PC-3 (cell line): Measurements from ENCODE around the gene PUM2. TPM values are rescaled to one million over a fixed set of nuclear protein-coding genes. Genes with fewer than 3 reads are reported as not detected.

ENCODE experiments used
- ATAC-seq: fragments of 200-7000 bp; cut with Tn5 transposase; 2 replicates; pipeline ENCODE4 v1.9.1; 2020; ENCODE audit warnings: mild to moderate bottlenecking, moderate library complexity
- BruUV-seq: library from RNA; stranded (reverse); fragments of 400-500 nt; replicated peaks from 2 replicates; lab custom pipeline; 2021; lab: Mats Ljungman, UMichigan
- CTCF ChIA-PET: fragments of 300-600 bp; sonication (Branson Sonifier 250); formaldehyde crosslinking; loops from one replicate; lab custom pipeline; 2022; ENCODE audit warnings: antibody characterized with exemption; lab: Charles Lee
- POLR2A ChIA-PET: fragments of 300-600 bp; sonication (Branson Sonifier 250); formaldehyde crosslinking; loops from one replicate; lab custom pipeline; 2022; ENCODE audit warnings: antibody characterized with exemption; ENCODE audit not compliant: unreplicated experiment; lab: Charles Lee
- DNase-seq: peaks from one replicate; pipeline ENCODE4 v3.0.0-alpha.2; 2015
- H2AFZ ChIP-seq: fragments of 300-600 bp; sonication (generic); 2 replicates; pipeline ENCODE4 v1.6.0; 2016; ENCODE audit warnings: antibody characterized with exemption, low read length
- H3F3A ChIP-seq: fragments of 300-600 bp; sonication (generic); one replicate; pipeline ENCODE4 v1.6.0; 2017; ENCODE audit warnings: antibody characterized with exemption, low read length, control low read depth, mild to moderate bottlenecking; ENCODE audit not compliant: unreplicated experiment
- H3K27ac ChIP-seq: fragments of 300-600 bp; sonication (generic); 2 replicates; pipeline ENCODE4 v1.5.1; 2016; ENCODE audit warnings: mild to moderate bottlenecking, low read length
- H3K27me3 ChIP-seq: fragments of 300-600 bp; sonication (generic); 2 replicates; pipeline ENCODE4 v1.6.1; 2016; ENCODE audit warnings: low read length, mixed read lengths
- H3K36me3 ChIP-seq: fragments of 300-600 bp; sonication (generic); 2 replicates; pipeline ENCODE4 v1.6.1; 2016; ENCODE audit warnings: low read depth, mixed run types, low read length, mixed read lengths
- H3K4me1 ChIP-seq: fragments of 300-600 bp; sonication (generic); 2 replicates; pipeline ENCODE4 v1.5.1; 2016; ENCODE audit warnings: low read length; ENCODE audit not compliant: insufficient read depth
- H3K4me2 ChIP-seq: fragments of 300-600 bp; sonication (generic); 2 replicates; pipeline ENCODE4 v1.6.0; 2016; ENCODE audit warnings: low read length
- H3K4me3 ChIP-seq: fragments of 300-600 bp; sonication (generic); 2 replicates; pipeline ENCODE4 v1.5.1; 2016; ENCODE audit warnings: mild to moderate bottlenecking, low read length, mixed read lengths
- H3K79me2 ChIP-seq: fragments of 300-600 bp; sonication (generic); 2 replicates; pipeline ENCODE4 v1.6.1; 2017; ENCODE audit warnings: low read length, mixed read lengths
- H3K9ac ChIP-seq: fragments of 300-600 bp; sonication (generic); 2 replicates; pipeline ENCODE4 v1.6.0; 2016; ENCODE audit warnings: mild to moderate bottlenecking, low read length
- H3K9me2 ChIP-seq: fragments of 300-600 bp; sonication (generic); replicated peaks from 2 replicates; pipeline ENCODE4 v1.6.1; 2016; ENCODE audit warnings: mixed run types, low read length, mixed read lengths
- H3K9me3 ChIP-seq: fragments of 300-600 bp; sonication (generic); 2 replicates; pipeline ENCODE4 v1.6.1; 2016; ENCODE audit warnings: low read length, mixed read lengths
- H4K20me1 ChIP-seq: fragments of 300-600 bp; sonication (generic); 2 replicates; pipeline ENCODE4 v1.6.1; 2016; ENCODE audit warnings: low read length, mixed read lengths
- EZH2 ChIP-seq: fragments of 300-600 bp; sonication (generic); IDR thresholded peaks from one replicate; pipeline ENCODE4 v1.6.1; 2017; ENCODE audit warnings: antibody characterized with exemption, mild to moderate bottlenecking, low read length; ENCODE audit not compliant: unreplicated experiment
- EZH2phosphoT487 ChIP-seq: fragments of 300-600 bp; sonication (generic); IDR thresholded peaks from 2 replicates; pipeline ENCODE4 v1.6.1; 2018; ENCODE audit warnings: mild to moderate bottlenecking, antibody characterized with exemption, low read length, borderline replicate concordance
- intact Hi-C: fragments of 100-400 bp; cut with micrococcal nuclease; formaldehyde crosslinking; loops from 2 replicates; pipeline ENCODE4 v1.9.0; 2023
- total RNA-seq: library from RNA; depleted of rRNA; stranded (reverse); fragments of >200 nt; gene quantifications from 2 replicates; pipeline ENCODE4 v1.2.3, GENCODE V29; 2014
- TF ChIP-seq, protein P1 (sequence below): fragments of 300-600 bp; sonication (generic); conservative IDR thresholded peaks from 2 replicates; pipeline ENCODE4 v1.5.1; 2017; ENCODE audit warnings: antibody characterized with exemption, low read depth, mild to moderate bottlenecking, low read length

Gene PUM2
- total RNA-seq, 1 experiment from 2014 or later = 14.9 TPM

DNA sequence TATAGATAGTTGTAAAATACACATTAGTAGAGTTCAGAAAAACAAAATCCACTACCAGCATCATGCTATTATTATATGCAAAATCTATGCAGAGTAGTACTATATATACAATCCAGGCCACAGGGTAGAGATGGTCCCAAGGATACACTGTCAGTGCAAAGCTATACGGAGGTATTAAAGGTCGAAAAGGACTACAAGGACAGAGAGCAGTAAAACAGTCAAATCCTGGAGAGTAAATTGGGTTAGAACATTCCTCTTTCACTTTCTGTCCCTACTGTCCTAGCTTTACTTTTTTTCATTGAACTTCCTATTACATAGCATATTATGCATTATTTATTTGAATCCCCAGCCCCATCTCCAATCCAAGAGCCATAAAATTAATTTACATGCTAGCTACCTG is 86.0 kb downstream of the PUM2 start:
- Histone ChIP-seq H3K27ac (no peak overlapping the region), H2AFZ (no peak overlapping the region), H3K4me3 (no peak overlapping the region), H3K9ac (no peak overlapping the region), H4K20me1 (0 out of 2 replicates have a peak, but pooled peaks cover 4% of the 10 kb centered on the region), H3K36me3 (peaks cover 27% of the 10 kb centered on the region; the same call in 1 of the 2 replicates), H3F3A (no peaks in the 10 kb centered on the region), H3K9me2 (no peaks in the 10 kb centered on the region), H3K79me2 (no peaks in the 10 kb centered on the region), H3K4me2 (no peak overlapping the region), H3K27me3 (no peaks in the 10 kb centered on the region), H3K4me1 (no peaks in the 10 kb centered on the region), H3K9me3 (no peaks in the 10 kb centered on the region)
- DNase-seq = no peak
- intact Hi-C loops = no loop called here
- ATAC-seq = no peak
- no peak for TF ChIP-seq EZH2phosphoT487
- no peak for TF ChIP-seq EZH2
- TF ChIP-seq, protein P1, sequence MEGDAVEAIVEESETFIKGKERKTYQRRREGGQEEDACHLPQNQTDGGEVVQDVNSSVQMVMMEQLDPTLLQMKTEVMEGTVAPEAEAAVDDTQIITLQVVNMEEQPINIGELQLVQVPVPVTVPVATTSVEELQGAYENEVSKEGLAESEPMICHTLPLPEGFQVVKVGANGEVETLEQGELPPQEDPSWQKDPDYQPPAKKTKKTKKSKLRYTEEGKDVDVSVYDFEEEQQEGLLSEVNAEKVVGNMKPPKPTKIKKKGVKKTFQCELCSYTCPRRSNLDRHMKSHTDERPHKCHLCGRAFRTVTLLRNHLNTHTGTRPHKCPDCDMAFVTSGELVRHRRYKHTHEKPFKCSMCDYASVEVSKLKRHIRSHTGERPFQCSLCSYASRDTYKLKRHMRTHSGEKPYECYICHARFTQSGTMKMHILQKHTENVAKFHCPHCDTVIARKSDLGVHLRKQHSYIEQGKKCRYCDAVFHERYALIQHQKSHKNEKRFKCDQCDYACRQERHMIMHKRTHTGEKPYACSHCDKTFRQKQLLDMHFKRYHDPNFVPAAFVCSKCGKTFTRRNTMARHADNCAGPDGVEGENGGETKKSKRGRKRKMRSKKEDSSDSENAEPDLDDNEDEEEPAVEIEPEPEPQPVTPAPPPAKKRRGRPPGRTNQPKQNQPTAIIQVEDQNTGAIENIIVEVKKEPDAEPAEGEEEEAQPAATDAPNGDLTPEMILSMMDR = no peak
- ChIA-PET CTCF (no interaction called here), POLR2A (no interaction called here)
- BruUV-seq = no TSS peak

DNA sequence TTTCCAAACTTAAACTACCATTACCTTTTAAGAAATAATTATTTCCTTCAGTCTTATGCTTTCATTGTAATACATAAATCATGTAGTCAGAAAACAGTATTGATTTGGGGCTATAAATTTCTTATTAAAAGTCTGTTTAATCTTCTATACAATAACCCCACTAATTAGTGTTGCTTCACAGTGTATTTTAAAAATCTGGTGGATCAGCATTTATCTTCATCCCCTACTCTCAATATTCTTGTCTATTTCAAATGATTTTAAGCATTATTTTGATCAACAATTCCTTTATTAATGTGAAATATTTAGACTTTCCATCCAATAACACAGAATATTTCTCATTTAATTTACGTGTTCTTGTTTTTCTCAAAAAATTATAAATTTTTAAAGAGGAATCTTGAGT is 93.2 kb downstream of the PUM2 start:
- POLR2A ChIA-PET = no interaction called here
- no TSS peak for BruUV-seq
- Histone ChIP-seq H3K36me3 (peaks cover 64% of the 10 kb centered on the region), H3K4me3 (no peak overlapping the region), H2AFZ (no peak overlapping the region), H3K27ac (no peak overlapping the region), H3K9ac (no peak overlapping the region), H4K20me1 (0 out of 2 replicates have a peak, but pooled peaks cover 2% of the 10 kb centered on the region), H3K27me3 (no peaks in the 10 kb centered on the region), H3K9me3 (no peaks in the 10 kb centered on the region), H3K9me2 (no peaks in the 10 kb centered on the region), H3K4me1 (no peaks in the 10 kb centered on the region), H3K4me2 (no peak overlapping the region), H3K79me2 (no peaks in the 10 kb centered on the region), H3F3A (peaks cover 8% of the 10 kb centered on the region)
- intact Hi-C loops = loop anchor here (5.0 kb wide), 1 partner anchor 35 kb away; no protein-coding TSS in a partner anchor
- TF ChIP-seq EZH2phosphoT487 (no peak), EZH2 (no peak)
- TF ChIP-seq, protein P1 = no peak
- ATAC-seq (no peak), DNase-seq (no peak)
- CTCF ChIA-PET = no interaction called here

DNA sequence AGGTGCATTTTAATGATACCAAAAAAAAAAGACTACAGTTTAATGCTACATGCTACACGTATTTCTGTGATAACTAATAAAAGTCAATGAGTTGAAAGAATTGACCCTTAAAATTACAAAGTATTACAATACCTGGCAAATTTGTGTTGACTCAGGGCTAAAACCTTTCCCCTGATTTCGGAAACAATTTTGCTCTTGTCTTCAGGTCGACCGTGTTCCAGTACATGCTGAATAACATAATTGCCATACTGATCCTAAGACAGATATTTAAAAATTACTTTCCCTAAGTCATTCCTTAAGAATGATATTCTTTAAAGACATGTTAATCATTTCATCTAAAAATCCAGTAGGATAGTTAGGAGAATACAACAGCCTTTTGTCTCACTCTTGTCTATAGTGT is 95.9 kb downstream of the PUM2 start:
- no peak overlapping the region for H2AFZ ChIP-seq
- no peak overlapping the region for H3K27ac ChIP-seq
- BruUV-seq = no TSS peak
- CTCF ChIA-PET = no interaction called here
- no peak overlapping the region for H3K9ac ChIP-seq
- H3K27me3 ChIP-seq = no peaks in the 10 kb centered on the region
- H3K4me2 ChIP-seq = no peak overlapping the region
- TF ChIP-seq, protein P1 = no peak
- TF ChIP-seq EZH2 (no peak), EZH2phosphoT487 (no peak)
- no peaks in the 10 kb centered on the region for H3K9me2 ChIP-seq
- no peaks in the 10 kb centered on the region for H3K79me2 ChIP-seq
- DNase-seq (no peak), ATAC-seq (no peak)
- POLR2A ChIA-PET = no interaction called here
- intact Hi-C loops = loop anchor here (5.0 kb wide), 1 partner anchor 38 kb away; no protein-coding TSS in a partner anchor
- peaks cover 72% of the 10 kb centered on the region for H3K36me3 ChIP-seq
- H3K4me3 ChIP-seq = no peak overlapping the region
- H3F3A ChIP-seq = peaks cover 8% of the 10 kb centered on the region
- H3K9me3 ChIP-seq = no peaks in the 10 kb centered on the region
- H3K4me1 ChIP-seq = no peaks in the 10 kb centered on the region
- no peaks in the 10 kb centered on the region for H4K20me1 ChIP-seq
